ENCODE measurements around the gene UTS2B.

GRCh38 chr3:191301782-191302411, 28.4 kb downstream of the UTS2B start:
- TF ChIP-seq CTCF (IDR thresholded peaks at IDR 0.05) = no peak
- no peak for TF ChIP-seq POLR2AphosphoS5 (IDR thresholded peaks at IDR 0.05)
- no peak for TF ChIP-seq POLR2A (IDR thresholded peaks at IDR 0.05)
